ENCODE data around the gene OR10H1. TPM values are rescaled to one million over a fixed set of nuclear protein-coding genes. Genes with fewer than 3 reads are reported as not detected.

Gene OR10H1
- total and polyA plus RNA-seq, 9 of the 15 experiments (the other 6 are each of a cell fraction or from before 2014, with no cell fraction given): not detected

GRCh38 chr19:15837221-15837731 lies 21.8 kb upstream of the OR10H1 start (continued):
- TF ChIP-seq ZNF639 (CRISPR knock-in tag; conservative IDR thresholded peaks at IDR 0.05 in 1 of 2, IDR thresholded peaks at IDR 0.05 in 1 of 2): no peak; a peak in 1 of 4 replicates
- 0 out of 2 replicates have a peak, but pooled peaks have one; percentile 35 for TF ChIP-seq ZFP1 (CRISPR knock-in tag; IDR thresholded peaks at IDR 0.05)
- TF ChIP-seq GATAD2B (IDR thresholded peaks at IDR 0.05; ENCODE audit: borderline replicate concordance): no peak
- peak; percentile 82 for TF ChIP-seq POLR2B (IDR thresholded peaks at IDR 0.05; ENCODE audit: low read depth, partially characterized antibody)
- no peak for TF ChIP-seq ARID1B (IDR thresholded peaks at IDR 0.05)
- TF ChIP-seq ZNF561 (CRISPR knock-in tag; conservative IDR thresholded peaks at IDR 0.05): no peak
- TF ChIP-seq CREB5 (CRISPR knock-in tag; IDR thresholded peaks at IDR 0.05): no peak
- TF ChIP-seq, protein P1, sequence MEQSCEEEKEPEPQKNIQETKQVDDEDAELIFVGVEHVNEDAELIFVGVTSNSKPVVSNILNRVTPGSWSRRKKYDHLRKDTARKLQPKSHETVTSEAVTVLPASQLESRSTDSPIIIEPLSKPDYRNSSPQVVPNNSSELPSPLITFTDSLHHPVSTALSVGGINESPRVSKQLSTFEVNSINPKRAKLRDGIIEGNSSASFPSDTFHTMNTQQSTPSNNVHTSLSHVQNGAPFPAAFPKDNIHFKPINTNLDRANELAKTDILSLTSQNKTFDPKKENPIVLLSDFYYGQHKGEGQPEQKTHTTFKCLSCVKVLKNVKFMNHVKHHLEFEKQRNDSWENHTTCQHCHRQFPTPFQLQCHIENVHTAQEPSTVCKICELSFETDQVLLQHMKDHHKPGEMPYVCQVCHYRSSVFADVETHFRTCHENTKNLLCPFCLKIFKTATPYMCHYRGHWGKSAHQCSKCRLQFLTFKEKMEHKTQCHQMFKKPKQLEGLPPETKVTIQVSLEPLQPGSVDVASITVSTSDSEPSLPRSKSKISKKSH (CRISPR knock-in tag; IDR thresholded peaks at IDR 0.05): no peak
- TF ChIP-seq POLR2A (conservative IDR thresholded peaks at IDR 0.05): peak; percentile 88
- TF ChIP-seq, protein P2, sequence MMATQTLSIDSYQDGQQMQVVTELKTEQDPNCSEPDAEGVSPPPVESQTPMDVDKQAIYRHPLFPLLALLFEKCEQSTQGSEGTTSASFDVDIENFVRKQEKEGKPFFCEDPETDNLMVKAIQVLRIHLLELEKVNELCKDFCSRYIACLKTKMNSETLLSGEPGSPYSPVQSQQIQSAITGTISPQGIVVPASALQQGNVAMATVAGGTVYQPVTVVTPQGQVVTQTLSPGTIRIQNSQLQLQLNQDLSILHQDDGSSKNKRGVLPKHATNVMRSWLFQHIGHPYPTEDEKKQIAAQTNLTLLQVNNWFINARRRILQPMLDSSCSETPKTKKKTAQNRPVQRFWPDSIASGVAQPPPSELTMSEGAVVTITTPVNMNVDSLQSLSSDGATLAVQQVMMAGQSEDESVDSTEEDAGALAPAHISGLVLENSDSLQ (IDR thresholded peaks at IDR 0.05): peak; percentile 71
- TF ChIP-seq ZNF311 (CRISPR knock-in tag; IDR thresholded peaks at IDR 0.05): no peak
- 0 out of 2 replicates have a peak, but pooled peaks have one; percentile 25 for TF ChIP-seq CXXC5 (CRISPR knock-in tag; IDR thresholded peaks at IDR 0.05)
- TF ChIP-seq SNRNP70 (optimal IDR thresholded peaks at IDR 0.05; ENCODE audit: low read depth, low read length): no peak
- no peak for TF ChIP-seq TSC22D4 (tag; IDR thresholded peaks at IDR 0.05)
- TF ChIP-seq CHD1 (IDR thresholded peaks at IDR 0.05; ENCODE audit: low read length): no peak
- no peak for TF ChIP-seq BCOR (IDR thresholded peaks at IDR 0.05)
- TF ChIP-seq IRF2 (CRISPR knock-in tag; IDR thresholded peaks at IDR 0.05): no peak
- no peak for TF ChIP-seq CEBPG (CRISPR knock-in tag; IDR thresholded peaks at IDR 0.05)
- TF ChIP-seq CEBPG (tag; conservative IDR thresholded peaks at IDR 0.05 in 1 of 2, IDR thresholded peaks at IDR 0.05 in 1 of 2): no peak
- peak; percentile 50; the same call in 1 of the 2 replicates for TF ChIP-seq HES1 (IDR thresholded peaks at IDR 0.05; ENCODE audit: low read depth)
- TF ChIP-seq MYC (IDR thresholded peaks at IDR 0.05; ENCODE audit: low read depth, low read length): peak; percentile 54; the same call in 1 of the 2 replicates
- TF ChIP-seq MYC (CRISPR knock-in tag; IDR thresholded peaks at IDR 0.05; ENCODE audit: borderline replicate concordance, low read depth): no peak
- peak; percentile 53 for TF ChIP-seq FOXM1 (IDR thresholded peaks at IDR 0.05; ENCODE audit: low read depth)
- TF ChIP-seq FOXM1 (CRISPR knock-in tag; IDR thresholded peaks at IDR 0.05; ENCODE audit: low read depth): no peak
- TF ChIP-seq PML (IDR thresholded peaks at IDR 0.05; ENCODE audit: low read length): 0 out of 2 replicates have a peak, but pooled peaks have one; percentile 27
